DMS153 (cell line): ENCODE measurements around the gene MB21D2.

Experiments
- DNase-seq: peaks from one replicate; lab custom pipeline; 2025; lab: John Stamatoyannopoulos, UW

MB21D2 gene

GRCh38 chr3:192833177-192833890 is 84.3 kb downstream of the MB21D2 start:
- no peak for DNase-seq

GRCh38 chr3:192831801-192832347 is 85.8 kb downstream of the MB21D2 start:
- DNase-seq = no peak

DNA sequence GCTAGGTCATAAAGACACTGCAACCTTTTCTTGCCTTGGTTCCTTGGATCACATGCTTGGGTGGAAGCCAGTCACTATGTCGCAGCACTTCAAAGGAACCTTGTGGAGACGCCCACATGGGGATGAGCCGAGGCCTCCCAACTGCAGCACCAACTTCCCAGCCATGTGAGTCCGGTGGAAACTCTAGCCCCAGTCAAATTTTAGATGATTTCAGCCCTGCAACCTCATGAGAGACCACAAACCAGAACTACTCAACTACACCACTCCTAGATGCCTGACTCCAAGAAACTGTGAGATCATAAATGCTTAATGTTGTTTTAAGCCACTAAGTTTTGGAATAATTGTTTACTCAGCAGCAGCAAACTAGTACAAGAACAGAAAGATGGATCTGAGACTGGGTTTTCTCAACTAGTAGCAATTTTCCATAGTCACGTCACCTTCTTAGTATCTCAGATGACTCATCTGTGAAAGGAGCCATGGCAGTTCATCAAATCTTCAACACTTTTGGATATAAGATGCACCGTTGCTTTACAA is 86.5 kb downstream of the MB21D2 start:
- no peak for DNase-seq

- no peak for DNase-seq
Observed at GRCh38 chr3:192830291-192831110, 87.2 kb downstream of the MB21D2 start.

DNA sequence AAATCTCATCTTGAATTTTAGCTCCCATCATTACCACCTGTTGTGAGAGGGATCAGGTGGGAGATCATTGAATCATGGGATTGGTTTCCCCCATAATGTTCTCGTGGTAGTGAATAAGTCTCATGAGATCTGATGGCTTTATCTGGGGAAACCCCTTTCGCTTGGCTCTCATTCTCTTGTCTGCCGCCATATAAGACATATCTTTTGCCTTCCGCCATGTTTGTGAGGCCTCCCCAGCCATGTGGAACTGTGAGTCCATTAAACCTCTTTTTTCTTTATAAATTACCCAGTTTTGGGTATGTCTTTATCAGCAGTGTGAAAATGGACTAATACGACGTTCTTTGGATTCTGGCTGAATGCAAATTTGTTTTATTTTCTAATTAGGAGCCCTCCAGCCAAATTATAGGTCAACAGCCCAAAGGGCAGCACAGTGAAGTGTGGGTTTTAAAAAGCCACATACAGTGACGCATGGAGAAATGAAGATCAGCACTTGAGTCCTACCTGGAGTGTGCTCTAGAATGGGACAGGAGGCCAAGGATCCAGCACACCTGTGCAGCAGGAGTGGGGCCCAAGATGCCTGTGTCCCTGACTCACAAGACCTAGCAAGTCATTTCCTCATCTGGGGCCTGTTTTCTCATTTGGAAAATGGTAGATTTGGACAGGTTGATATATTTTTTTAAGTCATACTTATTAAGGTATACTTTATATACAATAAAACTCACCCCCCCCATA is 89.6 kb downstream of the MB21D2 start:
- no peak for DNase-seq

GRCh38 chr3:192827208-192827607 is 90.4 kb downstream of the MB21D2 start:
- no peak for DNase-seq

GRCh38 chr3:192826214-192827006 is 91.2 kb downstream of the MB21D2 start:
- no peak for DNase-seq

- DNase-seq = peak; percentile 83
Observed at GRCh38 chr3:192825657-192826200, 91.9 kb downstream of the MB21D2 start.

DNA sequence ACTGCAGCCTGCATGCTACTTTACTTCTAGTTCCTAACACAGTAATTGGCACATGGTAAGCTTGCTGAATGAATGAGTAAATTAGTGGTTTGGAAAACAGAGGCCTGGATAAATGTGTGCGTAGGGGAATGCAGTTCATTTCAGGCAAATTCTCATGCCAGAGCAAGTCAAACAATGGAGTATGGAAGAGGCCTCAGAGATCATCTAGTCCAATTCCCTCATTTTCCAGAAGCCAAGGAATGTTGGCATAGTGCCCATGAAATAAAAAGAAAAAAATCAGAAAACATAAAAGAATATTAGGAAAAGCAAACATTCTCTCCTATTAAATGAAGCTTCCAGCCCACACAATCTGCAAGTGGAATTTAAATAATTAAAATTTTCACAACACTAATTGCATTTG is 92.4 kb downstream of the MB21D2 start:
- no peak for DNase-seq

- DNase-seq = no peak
Observed at GRCh38 chr3:192824313-192824712, 93.3 kb downstream of the MB21D2 start.

DNA sequence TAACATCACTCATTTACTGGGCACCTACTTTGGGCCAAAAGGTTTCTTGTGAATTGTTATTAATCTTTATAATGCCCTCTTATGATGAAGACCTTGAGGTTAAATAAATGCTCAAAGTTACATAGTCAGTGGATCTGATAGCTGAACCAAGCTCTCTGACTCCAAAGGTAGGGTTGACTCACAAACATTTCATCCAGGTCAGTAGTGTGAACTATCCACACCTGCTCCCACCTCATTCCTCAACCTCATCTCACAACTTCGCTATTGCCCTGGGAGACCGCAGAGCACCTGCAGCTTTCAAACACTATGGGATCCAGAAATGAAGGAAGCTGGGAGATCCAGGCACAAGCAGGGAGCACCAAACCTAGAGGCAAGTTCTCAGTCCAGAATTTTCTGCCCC is 96.5 kb downstream of the MB21D2 start:
- no peak for DNase-seq

DNA sequence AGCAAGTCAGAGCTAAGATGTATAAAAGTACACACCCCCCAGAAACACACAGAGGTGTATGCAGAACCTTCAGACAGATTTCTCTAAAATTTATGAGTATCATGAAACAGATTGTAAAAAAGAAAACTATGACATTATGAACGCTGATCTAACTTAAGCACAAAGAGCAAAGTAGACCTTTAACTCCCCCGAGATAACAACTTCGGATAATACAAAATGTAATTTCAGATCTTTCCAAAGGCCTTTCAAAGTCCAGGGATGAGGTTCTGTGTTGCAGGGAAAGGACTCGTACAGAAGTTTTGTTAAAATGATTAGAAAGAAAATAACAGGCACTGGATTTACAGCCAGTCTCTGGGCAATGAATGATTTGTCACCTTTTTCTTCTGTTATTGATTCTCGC is 97.5 kb downstream of the MB21D2 start:
- DNase-seq = no peak

- DNase-seq = no peak
Observed at GRCh38 chr3:192819001-192819569, 98.6 kb downstream of the MB21D2 start.

GRCh38 chr3:192818126-192818525 is 99.5 kb downstream of the MB21D2 start:
- DNase-seq = no peak

DNA sequence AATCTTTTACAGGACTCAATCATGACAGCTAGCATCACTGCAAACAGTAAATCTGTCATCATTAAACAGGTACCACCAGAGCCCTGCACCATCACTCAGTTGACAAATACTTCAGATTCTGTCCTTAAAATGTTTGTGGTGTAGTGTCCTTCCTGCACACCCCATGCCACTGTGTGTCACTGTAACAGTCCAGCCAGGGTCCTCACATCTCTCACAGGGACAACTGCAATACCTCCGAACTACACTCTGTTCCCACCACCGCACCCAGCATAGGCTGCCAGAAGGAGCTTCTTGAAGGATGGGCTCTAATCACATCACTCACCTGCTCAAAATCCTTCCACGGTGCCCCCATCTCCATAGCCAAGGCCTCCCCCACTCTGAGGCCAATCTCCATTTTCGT is 100.2 kb downstream of the MB21D2 start:
- no peak for DNase-seq

DNA sequence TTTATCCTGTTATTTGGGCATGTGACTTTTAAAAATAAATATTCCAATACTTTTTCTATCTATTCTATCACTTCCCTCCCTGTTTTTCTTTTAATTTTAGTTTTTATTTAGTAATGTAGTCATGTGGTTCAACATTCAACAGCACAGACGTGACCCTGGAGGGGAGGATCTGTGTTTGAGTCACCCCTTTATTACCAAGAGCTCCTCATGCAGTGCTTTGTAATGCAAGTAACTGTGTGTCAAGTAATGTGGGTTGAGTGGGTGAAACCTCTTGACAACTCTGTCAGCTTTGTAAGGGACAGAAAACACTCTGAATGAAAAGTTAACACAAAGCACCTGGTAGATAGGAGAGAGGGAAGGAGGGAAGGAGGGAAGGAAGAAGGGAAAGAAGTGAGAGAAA is 100.6 kb downstream of the MB21D2 start:
- DNase-seq = no peak

DNA sequence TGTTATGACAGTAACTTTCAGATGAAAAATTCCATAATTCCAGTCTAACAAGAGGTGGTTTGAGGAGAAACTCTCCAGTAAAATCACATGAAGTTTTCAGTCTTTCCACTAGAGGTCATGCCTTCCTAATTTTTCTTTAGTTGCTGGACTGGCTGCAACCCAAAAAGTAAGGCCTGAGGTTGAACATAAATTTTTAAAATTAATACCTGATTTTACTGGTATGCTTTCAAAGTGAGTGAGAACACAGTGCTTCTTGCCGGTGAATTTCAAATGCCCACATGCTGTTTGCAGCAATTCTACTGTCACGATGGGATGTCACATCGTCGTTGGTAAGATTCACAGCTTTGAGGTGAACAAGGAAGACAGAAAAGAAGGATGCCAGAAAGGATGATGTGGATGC is 101.3 kb downstream of the MB21D2 start:
- DNase-seq = peak; percentile 34

DNA sequence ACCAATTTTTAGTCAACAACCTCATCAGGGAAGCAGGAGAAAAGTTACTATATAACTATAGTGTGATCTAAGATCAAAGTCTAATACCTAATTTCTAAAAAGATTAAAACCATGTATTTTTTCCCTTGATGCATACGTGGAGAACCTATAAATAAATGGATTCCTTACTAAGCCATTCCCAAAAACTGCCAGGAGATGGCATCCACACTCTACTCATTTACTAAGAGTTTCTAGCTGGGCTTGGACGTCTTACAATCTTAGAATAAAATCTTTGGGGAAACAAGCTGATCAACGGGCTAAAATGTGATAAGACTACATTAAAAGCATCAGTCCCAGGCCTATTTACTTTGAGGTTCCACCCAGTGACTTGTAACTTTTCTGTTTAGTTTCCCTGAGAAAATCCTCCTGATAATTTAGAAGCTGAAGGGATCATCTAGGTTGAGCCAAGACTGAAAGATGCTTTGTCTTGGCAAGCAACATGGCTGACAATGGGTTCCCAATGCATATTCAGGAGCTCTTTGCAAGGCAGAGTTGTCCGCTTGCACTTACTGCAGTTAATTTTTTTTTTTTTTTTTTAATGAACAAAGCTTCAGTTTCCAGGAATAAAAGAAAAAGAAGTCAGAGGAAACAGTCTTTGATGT is 104.8 kb downstream of the MB21D2 start:
- DNase-seq = no peak

- no peak for DNase-seq
Observed at GRCh38 chr3:192805711-192806110, 111.9 kb downstream of the MB21D2 start.

DNA sequence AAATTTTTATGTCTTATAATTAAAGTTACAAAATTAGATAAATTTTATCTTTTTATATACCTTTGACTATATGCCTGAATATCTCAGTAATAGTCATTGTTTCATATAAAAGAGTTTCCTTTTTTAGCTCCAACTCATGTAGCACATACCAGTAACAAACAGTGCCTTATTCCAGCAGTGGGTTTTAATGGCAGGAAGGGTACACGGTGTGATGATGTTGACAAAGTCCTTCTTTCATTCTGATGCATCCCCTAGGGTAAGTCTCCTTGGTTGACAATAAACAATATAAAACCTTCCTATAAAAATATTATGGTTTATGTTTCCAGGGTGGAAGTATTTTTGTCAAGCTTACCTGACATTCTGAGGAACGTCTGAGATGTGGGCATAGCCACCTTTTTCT is 113.2 kb downstream of the MB21D2 start:
- DNase-seq = no peak
